Transverse colon (tissue), 4 donors: ENCODE results near the gene CADPS. TPM values are rescaled to one million over a fixed set of nuclear protein-coding genes. Genes with fewer than 3 reads are reported as not detected.

Experiments used
- DNase-seq: peaks from one replicate; pipeline ENCODE4 v3.0.0-alpha.2; 2019
- H3K27ac ChIP-seq, 4 donors: fragments of 200-600 bp; sonication (generic); 2 replicates each; pipeline ENCODE4 v1.5.1; 2016 to 2018; ENCODE audit warnings: inconsistent platforms in 4 of 4
- H3K27me3 ChIP-seq: fragments of 200-600 bp; sonication (generic); 2 replicates; pipeline ENCODE4 v1.5.1; 2017; ENCODE audit warnings: inconsistent platforms
- H3K36me3 ChIP-seq, 4 donors: fragments of 200-600 bp; sonication (generic); 2 replicates each; pipeline ENCODE4 v1.5.1; 2017 to 2019; ENCODE audit warnings: inconsistent platforms in 4 of 4
- H3K4me1 ChIP-seq, 4 donors: fragments of 200-600 bp; sonication (generic); 2 replicates each; pipeline ENCODE4 v1.5.1; 2017 to 2020; ENCODE audit warnings: inconsistent platforms in 4 of 4
- H3K4me3 ChIP-seq, 4 donors: fragments of 200-600 bp; sonication (generic); 1 replicate in 1 of 4; 2 replicates in 3 of 4; pipeline versions ENCODE4 v1.5.1 to v1.6.1; 2017 to 2019; ENCODE audit warnings: inconsistent platforms in 4 of 4
- H3K9me3 ChIP-seq, 2 donors: fragments of 200-600 bp; sonication (generic); 2 replicates each; pipeline ENCODE4 v1.5.1; 2017 to 2019; ENCODE audit warnings: inconsistent platforms in 2 of 2
- EP300 ChIP-seq: sonication (generic); formaldehyde crosslinking; IDR thresholded peaks from one replicate; pipeline ENCODE4 v1.6.1; 2017; ENCODE audit warnings: antibody characterized with exemption, low read depth
- POLR2A ChIP-seq: fragments of 450-650 bp; IDR thresholded peaks from one replicate; pipeline ENCODE4 v1.6.1; 2016; ENCODE audit warnings: antibody characterized with exemption, mild to moderate bottlenecking, moderate library complexity
- POLR2AphosphoS5 ChIP-seq, 3 donors: sonication (generic); formaldehyde crosslinking; IDR thresholded peaks; one replicate each; pipeline ENCODE4 v1.6.1; 2016; ENCODE audit warnings: antibody characterized with exemption in 3 of 3
- WGBS, 2 donors: methylation state at CpG; one replicate each; pipeline ENCODE4 v1.1.5; 2018; ENCODE audit warnings: low coverage in 1 of 2; 5-methylcytosine and 5-hydroxymethylcytosine counted together
- in situ Hi-C, 4 donors: fragments of 200-750 bp; cut with MboI; loops; one replicate each; pipeline versions ENCODE4 v1.15.0 to v1.15.1; 2017; ENCODE audit warnings: low sequenced_read_pairs in 3 of 4, low pct_ligation_motif_present in 1 of 4, low pct_unique_long_range_greater_than_20kb in 1 of 4
- intact Hi-C: fragments of 100-400 bp; cut with DNase I; formaldehyde crosslinking; loops from one replicate; pipeline ENCODE4 v1.15.1; 2023; ENCODE audit warnings: low total_unique reads
- total RNA-seq, 4 donors: library from RNA; depleted of rRNA; stranded (reverse); fragments of >200 nt; gene quantifications; one replicate each; pipeline ENCODE4 v1.1.0, GENCODE V29; 2016
- TF ChIP-seq, protein P1 (sequence below), 5 experiments: fragments of 200-600 bp in 3 of 5; fragments of 450-650 bp in 2 of 5; sonication (generic) in 3 of 5; IDR thresholded peaks; 1 replicate in 2 of 5; 2 replicates in 3 of 5; pipeline ENCODE4 v1.5.1; 2016 to 2017; ENCODE audit warnings: antibody characterized with exemption in 5 of 5, inconsistent platforms in 3 of 5, mild to moderate bottlenecking in 2 of 5, moderate library complexity in 1 of 5

The CADPS gene
- total RNA-seq, 4 donors from 2014 or later: 1.9 to 22.7 (median 8.9) TPM

GRCh38 chr3:62556121-62556815 is 318.9 kb downstream of the CADPS start:
- H3K4me1 ChIP-seq: no peaks in the 10 kb centered on the region
- DNase-seq: no peak
- no peak overlapping the region for H3K4me3 ChIP-seq
- H3K27ac ChIP-seq: no peak overlapping the region
- in situ Hi-C loops: loop anchor here in 2 of 4 donors (10.0 to 25.0 kb wide), 3 partner anchors 219 to 351 kb away; no protein-coding TSS in a partner anchor
- H3K36me3 ChIP-seq: no peaks in the 10 kb centered on the region
- H3K27me3 ChIP-seq: no peaks in the 10 kb centered on the region
- H3K9me3 ChIP-seq: no peaks in the 10 kb centered on the region
- TF ChIP-seq, protein P1, sequence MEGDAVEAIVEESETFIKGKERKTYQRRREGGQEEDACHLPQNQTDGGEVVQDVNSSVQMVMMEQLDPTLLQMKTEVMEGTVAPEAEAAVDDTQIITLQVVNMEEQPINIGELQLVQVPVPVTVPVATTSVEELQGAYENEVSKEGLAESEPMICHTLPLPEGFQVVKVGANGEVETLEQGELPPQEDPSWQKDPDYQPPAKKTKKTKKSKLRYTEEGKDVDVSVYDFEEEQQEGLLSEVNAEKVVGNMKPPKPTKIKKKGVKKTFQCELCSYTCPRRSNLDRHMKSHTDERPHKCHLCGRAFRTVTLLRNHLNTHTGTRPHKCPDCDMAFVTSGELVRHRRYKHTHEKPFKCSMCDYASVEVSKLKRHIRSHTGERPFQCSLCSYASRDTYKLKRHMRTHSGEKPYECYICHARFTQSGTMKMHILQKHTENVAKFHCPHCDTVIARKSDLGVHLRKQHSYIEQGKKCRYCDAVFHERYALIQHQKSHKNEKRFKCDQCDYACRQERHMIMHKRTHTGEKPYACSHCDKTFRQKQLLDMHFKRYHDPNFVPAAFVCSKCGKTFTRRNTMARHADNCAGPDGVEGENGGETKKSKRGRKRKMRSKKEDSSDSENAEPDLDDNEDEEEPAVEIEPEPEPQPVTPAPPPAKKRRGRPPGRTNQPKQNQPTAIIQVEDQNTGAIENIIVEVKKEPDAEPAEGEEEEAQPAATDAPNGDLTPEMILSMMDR (IDR thresholded peaks at IDR 0.05): no peak
- TF ChIP-seq POLR2A (no peak), POLR2AphosphoS5 (IDR thresholded peaks at IDR 0.05) (no peak), EP300 (no peak)
- intact Hi-C loops: loop anchor here (10.0 kb wide), 1 partner anchor 601 kb away; no protein-coding TSS in a partner anchor
- WGBS, 2 donors: 70 to 75% methylated on average over 10 of the region's 10 CpGs

DNA sequence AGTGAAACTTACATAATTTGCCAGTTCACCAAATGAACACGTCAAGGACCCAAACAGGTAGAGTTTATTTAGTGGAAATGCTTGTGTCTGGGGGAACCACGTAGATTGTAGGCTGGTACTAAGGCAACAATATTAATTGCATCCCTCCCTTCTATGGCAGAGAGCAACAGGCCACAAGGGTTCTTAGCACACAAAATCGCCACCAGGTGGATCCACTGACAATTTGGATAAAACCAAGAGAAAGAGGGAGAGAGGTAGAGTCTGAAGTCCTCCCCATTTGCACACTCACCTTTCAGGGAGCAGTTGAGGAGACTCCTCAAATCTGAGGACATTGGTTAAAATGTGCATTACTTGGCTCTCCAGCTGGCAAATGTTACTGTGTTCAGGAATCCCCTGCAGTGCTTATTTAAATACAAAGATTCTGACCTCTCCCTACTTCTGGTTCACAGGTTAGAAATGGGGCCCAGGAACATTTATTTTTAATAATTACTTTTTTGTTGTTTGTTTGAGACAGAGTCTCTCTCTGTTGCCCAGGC is 320.9 kb downstream of the CADPS start:
- no peak for DNase-seq
- no peaks in the 10 kb centered on the region for H3K36me3 ChIP-seq
- no peaks in the 10 kb centered on the region for H3K27me3 ChIP-seq
- 58% methylated on average over 3 of the region's 3 CpGs; no CpG with 5 or more reads in 1 of the 2 donors for WGBS, 2 donors
- intact Hi-C loops: loop anchor here (10.0 kb wide), 1 partner anchor 600 kb away; no protein-coding TSS in a partner anchor
- H3K4me3 ChIP-seq: no peak overlapping the region
- in situ Hi-C loops: loop anchor here in 2 of 4 donors (10.0 to 25.0 kb wide), 3 partner anchors 217 to 350 kb away; no protein-coding TSS in a partner anchor
- no peaks in the 10 kb centered on the region for H3K9me3 ChIP-seq
- H3K4me1 ChIP-seq: no peaks in the 10 kb centered on the region
- TF ChIP-seq POLR2A: no peak
- no peak for TF ChIP-seq EP300
- TF ChIP-seq POLR2AphosphoS5 (IDR thresholded peaks at IDR 0.05): no peak
- TF ChIP-seq, protein P1 (IDR thresholded peaks at IDR 0.05): no peak
- no peak overlapping the region for H3K27ac ChIP-seq

GRCh38 chr3:62553811-62554210 is 321.4 kb downstream of the CADPS start:
- in situ Hi-C loops: loop anchor here in 2 of 4 donors (10.0 to 25.0 kb wide), 3 partner anchors 217 to 349 kb away; no protein-coding TSS in a partner anchor
- intact Hi-C loops: loop anchor here (10.0 kb wide), 1 partner anchor 599 kb away; no protein-coding TSS in a partner anchor
- Histone ChIP-seq H3K4me3 (no peak overlapping the region), H3K27me3 (no peaks in the 10 kb centered on the region), H3K27ac (no peak overlapping the region), H3K4me1 (no peaks in the 10 kb centered on the region), H3K9me3 (no peaks in the 10 kb centered on the region), H3K36me3 (no peaks in the 10 kb centered on the region)
- DNase-seq: no peak
- TF ChIP-seq, protein P1 (IDR thresholded peaks at IDR 0.05): no peak
- no peak for TF ChIP-seq POLR2A
- no peak for TF ChIP-seq POLR2AphosphoS5 (IDR thresholded peaks at IDR 0.05)
- WGBS, 2 donors: 53 to 57% methylated on average over 2 to 4 of the region's 4 CpGs

DNA sequence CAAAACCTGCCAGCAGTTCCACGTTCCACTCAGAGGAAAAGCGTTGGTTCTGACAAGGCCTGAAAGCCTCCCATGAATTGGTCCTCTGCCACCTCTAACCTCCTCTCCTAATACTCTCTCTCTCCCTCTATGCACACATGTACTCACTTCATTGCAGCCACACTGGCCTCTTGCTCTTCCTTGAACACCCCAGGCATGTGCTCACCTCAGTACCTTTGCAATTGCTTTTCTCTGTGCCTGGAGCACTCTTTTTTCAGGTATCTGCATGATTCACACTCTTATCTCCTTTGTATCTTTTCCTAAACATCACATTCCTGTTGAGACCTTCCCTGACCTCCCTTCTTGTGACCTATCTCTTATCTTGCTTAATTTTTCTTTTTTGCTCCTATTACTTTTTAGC is 323.7 kb downstream of the CADPS start:
- no peak for DNase-seq
- Histone ChIP-seq H3K4me3 (no peak overlapping the region), H3K27ac (no peak overlapping the region), H3K9me3 (no peaks in the 10 kb centered on the region), H3K4me1 (no peaks in the 10 kb centered on the region), H3K27me3 (no peaks in the 10 kb centered on the region), H3K36me3 (no peaks in the 10 kb centered on the region)
- in situ Hi-C loops: loop anchor here in 2 of 4 donors (10.0 to 25.0 kb wide), 3 partner anchors 214 to 347 kb away; no protein-coding TSS in a partner anchor
- no peak for TF ChIP-seq EP300
- TF ChIP-seq, protein P1 (IDR thresholded peaks at IDR 0.05): no peak
- no peak for TF ChIP-seq POLR2A
- intact Hi-C loops: loop anchor here (10.0 kb wide), 1 partner anchor 597 kb away; no protein-coding TSS in a partner anchor
- 85 to 86% methylated on average over 2 of the region's 2 CpGs for WGBS, 2 donors
